ENCODE data around the gene FOXO3B.
"Not testable (repeated sequence)": the region's sequence is repeated elsewhere in the genome, so short reads cannot be mapped to it uniquely, and the experiment has no call there.

FOXO3B gene

DNA sequence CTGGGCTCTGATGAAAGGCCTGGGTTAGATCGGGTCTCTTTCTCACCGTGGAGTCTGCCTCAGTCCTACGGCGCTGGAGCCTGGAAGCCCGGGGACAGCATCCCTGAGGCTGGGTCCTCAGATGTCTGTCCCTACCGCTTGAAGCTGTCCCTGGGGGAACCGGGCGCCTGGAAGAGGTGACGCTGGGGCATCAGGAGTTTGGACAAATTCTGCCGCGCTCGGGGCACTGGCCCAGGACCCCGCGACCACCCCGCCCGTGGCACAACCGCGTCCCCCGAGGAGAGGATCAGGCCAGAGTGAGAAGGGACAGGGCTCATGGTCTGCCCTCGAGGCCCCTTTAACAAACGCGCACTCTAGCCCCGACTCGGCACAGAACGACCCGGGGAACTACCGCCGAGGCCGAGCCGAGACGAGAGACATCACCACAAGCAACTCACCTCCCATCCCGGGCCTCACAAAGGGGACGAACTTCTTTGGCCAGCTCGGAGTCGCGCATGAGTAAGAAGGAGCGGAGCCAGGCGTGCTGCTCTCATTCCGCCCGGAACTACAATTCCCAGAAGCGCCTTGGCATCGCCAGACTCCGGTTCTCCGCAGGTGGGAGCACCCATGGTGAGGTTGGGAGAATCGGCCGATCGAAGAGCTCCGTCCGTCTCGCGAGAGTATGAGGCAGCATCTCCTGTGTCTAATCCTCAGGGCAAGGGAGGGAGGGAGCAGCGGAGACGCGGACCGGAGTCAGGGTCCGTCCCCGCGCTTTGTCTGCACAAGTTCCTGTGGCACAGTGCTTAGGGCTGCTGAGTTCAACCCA is at the start of gene FOXO3B:
TSS of gene FOXO3B (minus strand) at position 548 of the 805 bp plus-strand sequence. CDS start 663 bp downstream, outside the sequence.
- in situ Hi-C loops (cut with MboI; ENCODE audit: low sequenced_read_pairs), result not testable (repeated sequence)

DNA sequence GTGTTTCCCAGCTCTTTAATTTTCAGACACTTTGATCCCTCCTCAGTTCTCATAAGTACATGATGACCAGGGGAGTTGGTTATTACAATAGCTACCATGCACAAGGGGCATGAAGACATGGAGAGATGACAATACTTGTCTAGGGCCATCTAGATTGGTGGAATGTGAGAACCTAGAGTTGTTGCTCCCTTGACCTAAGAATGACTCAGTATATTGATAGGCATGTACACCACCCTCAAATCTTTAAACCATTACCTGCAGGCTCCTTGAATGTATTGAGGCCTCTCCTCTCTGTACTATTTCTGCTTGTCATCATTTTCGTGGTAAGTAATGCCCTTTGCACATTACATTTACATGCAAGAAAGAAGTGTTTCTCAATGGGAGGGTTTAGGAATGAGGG is 41.4 kb upstream of the FOXO3B start:
- in situ Hi-C loops (cut with MboI; ENCODE audit: low sequenced_read_pairs), result not testable (repeated sequence)

DNA sequence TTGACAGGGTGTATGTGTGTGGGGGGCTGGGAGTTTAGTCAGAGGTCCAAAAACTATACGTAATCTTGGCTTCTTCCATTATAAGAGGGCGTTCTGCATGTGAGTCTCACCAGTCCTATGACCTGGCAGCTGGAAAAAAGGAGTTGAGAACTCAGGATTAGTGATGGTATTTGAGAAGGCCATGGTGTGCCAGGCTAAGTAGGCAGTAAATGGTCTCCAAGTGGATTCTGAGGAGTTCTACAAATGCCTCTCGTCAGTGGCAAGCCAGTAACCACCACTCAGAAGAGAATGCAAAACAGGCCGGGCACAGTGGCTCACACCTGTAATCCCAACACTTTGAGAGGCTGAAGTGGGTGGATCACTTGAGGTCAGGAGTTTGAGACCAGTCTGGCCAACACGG is 40.5 kb upstream of the FOXO3B start:
- in situ Hi-C loops (cut with MboI; ENCODE audit: low sequenced_read_pairs), result not testable (repeated sequence)

- in situ Hi-C loops (cut with MboI; ENCODE audit: low sequenced_read_pairs), result not testable (repeated sequence)
These were observed 39.8 kb upstream of the FOXO3B start for GRCh38 chr17:18721775-18722547.

- in situ Hi-C loops (cut with MboI; ENCODE audit: low sequenced_read_pairs), result not testable (repeated sequence)
These were observed 37.5 kb upstream of the FOXO3B start for GRCh38 chr17:18719428-18720110.

- in situ Hi-C loops (cut with MboI; ENCODE audit: low sequenced_read_pairs), result not testable (repeated sequence)
These were observed 36.7 kb upstream of the FOXO3B start for GRCh38 chr17:18718643-18719427.

DNA sequence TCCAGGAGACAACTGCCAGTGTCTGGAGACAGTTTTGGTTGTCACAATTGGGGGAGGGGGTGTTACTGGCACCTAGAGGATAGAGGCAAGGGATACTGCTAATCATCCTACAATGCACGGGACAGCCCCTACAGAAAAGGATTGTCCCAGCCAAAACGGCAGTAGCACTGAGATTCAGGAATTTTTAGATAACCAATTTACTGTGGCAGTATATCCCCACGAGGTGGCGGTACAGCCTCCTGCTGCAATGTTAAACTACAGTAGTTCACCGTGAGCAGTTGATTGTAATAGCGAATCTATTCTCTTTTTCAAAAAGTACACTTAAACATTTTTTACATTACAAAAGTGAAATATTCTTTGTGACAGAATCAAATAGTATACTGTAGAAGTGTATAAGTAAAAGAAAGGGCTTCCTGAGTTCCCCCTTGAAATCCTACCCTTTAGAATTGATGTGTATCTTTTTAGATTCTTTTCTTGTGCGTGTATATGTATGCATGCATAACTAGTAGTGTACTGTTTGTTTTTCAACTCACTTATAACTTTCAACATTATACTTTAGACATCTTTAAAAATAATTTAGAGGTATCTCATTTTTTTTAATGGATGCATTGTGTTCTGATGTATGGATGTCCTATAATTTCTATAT is 30.4 kb upstream of the FOXO3B start:
- in situ Hi-C loops (cut with MboI; ENCODE audit: low sequenced_read_pairs), result not testable (repeated sequence)

DNA sequence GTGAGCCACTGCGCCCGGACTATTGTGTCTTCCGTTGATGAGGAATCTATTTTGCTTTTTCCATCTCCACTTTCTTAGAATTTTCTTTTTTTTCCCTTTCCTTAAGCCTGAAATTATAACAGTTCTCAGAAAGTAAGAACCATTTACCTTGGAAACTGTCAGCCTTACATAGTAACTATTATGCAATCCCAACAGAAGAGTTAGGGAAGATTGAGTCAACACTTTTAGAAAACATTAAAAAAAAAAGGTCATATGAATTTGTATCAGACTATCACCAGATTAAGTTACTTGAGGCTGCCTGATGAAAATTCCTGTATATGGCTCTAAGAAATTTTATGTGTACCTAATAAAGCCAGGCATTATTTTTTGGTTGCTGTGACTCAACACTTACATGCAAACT is 26.1 kb upstream of the FOXO3B start:
- in situ Hi-C loops (cut with MboI; ENCODE audit: low sequenced_read_pairs), result not testable (repeated sequence)

DNA sequence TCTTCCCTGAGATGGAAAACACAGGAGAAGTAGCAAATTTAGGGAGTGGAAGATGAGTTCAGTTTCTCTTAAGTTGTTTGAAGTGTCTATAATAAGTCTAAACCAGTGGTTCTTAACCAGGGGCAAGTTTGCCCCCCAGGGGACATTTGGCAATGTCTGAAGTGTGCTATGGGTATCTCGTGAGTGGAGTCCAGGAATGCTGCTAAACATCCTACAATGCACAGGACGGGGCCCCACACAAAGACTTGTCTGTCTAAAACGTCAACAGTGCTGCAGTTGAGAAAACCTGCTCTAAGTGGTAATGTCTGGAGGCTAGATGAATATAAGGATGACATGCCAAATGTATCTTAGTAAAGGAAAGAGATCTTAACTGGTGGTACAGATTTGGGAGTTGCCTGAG is 23.8 kb upstream of the FOXO3B start:
- in situ Hi-C loops (cut with MboI; ENCODE audit: low sequenced_read_pairs), result not testable (repeated sequence)

DNA sequence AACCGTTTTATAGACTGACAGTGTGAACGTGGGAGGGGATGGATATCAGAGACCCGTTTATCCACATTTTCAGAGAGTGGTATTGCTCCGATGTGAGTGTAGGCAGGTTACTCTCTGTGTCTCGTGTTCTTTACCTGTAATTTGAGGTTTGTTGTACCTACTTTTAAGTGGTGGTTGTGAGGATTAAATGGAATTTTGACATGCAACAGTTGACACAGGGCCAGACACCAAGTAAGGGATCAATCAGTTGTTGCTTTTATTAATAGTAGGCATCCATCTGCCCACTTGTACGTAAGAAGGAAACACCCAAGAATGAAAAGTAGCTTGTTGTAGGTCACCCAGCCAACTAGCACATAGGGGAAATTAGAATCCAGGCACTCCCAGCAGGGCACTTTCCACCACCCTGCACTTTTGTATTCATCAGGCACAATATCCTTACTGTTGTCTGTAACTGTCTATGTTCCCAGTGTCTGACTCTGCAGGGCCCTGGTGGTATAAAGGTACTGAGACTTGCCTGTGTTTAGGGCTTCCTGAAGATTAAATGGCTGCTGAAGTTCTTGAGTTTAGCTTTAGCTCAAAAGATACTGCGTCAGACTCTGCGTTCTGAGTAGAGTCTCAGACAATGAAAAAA is 16.5 kb upstream of the FOXO3B start:
- in situ Hi-C loops (cut with MboI; ENCODE audit: low sequenced_read_pairs), result not testable (repeated sequence)

- in situ Hi-C loops (cut with MboI; ENCODE audit: low sequenced_read_pairs), result not testable (repeated sequence)
These were observed 13.0 kb upstream of the FOXO3B start for GRCh38 chr17:18695143-18695542.

DNA sequence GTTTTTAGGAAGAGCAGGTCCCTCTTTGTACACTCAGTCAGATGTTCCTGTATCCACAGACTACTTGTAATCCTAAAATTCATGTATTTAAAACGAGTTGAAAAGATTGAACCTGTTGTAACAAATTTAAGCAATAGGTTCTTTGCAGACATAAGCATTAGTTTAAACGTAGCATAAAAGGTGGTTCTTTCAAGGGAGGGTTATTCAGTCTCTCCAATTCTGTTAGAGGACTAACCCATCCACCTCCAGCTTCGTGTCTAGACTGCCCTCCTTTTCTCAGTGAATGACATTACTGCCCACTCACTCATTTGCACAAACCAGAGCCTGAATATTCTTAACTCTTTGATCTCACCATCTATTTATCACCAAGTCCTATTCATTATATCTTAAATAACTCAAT is 554 bp upstream of the FOXO3B start:
- in situ Hi-C loops (cut with MboI; ENCODE audit: low sequenced_read_pairs), result not testable (repeated sequence)

DNA sequence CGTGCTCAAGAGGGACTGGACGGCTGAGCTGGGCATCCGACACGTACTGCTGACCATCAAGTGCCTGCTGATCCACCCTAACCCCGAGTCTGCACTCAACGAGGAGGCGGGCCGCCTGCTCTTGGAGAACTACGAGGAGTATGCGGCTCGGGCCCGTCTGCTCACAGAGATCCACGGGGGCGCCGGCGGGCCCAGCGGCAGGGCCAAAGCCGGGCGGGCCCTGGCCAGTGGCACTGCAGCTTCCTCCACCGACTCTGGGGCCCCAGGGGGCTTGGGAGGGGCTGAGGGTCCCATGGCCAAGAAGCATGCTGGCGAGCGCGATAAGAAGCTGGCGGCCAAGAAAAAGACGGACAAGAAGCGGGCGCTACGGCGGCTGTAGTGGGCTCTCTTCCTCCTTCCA is 4.7 kb downstream of the FOXO3B start:
- in situ Hi-C loops (cut with MboI; ENCODE audit: low sequenced_read_pairs), result not testable (repeated sequence)

DNA sequence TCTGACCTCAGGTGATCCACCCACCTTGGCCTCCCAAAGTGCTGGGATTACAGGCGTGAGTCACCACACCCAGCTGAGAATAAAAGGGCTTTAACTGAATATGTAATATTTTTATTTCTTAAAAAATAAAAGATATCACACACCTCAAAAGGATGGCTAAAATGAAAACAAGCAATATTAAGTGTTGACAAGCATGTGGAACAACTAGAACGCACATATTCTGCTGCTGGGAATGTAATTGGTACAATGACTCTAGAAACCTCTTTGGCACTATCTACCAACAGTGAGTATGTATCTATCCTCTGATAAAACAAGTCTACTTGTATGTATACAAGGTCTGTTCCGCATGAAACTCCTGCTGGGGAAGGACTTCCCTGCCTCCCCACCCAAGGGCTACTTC is 5.2 kb downstream of the FOXO3B start:
- in situ Hi-C loops (cut with MboI; ENCODE audit: low sequenced_read_pairs), result not testable (repeated sequence)

DNA sequence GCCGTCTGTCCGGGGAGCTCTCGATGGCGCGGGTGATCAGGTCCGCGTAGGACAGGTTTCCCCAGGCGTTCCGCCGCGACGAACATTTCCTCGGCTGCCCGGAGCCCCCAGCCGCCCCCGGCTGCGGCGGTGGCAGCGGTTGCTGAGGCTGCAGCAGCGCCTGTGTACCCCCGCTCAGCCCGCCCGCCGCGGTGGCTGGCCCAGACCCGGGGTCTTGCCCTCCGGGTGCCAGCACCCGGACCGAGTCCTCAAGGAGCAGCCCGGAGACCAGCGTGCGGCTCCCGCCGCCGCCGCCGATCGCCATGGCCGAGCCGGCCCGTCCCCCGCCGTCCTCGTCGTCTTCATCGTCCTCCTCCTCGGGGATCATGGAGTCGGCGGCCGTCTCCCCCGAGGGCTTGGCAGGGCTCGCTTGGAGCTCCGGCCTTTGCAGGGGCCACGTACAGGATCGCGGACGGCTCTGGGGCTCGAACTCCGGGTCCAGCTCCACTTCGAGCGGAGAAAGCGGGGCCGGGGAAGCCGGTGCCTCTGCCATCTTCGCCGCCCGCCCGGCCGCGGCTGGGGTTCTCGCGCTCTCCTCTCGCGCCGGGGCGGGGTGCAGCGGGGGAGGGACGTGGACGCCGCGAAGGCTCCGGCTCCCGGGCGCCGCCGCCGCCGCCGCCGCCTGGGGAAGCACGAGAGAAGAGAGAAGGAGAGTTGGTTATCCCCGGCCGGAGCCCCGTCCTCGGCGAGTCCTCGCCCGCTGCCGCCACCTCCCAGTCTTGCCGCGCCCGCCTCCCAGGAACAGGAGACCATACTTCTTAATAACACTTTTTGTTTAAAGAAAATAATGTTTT is 9.5 kb downstream of the FOXO3B start:
- in situ Hi-C loops (cut with MboI; ENCODE audit: low sequenced_read_pairs), result not testable (repeated sequence)

DNA sequence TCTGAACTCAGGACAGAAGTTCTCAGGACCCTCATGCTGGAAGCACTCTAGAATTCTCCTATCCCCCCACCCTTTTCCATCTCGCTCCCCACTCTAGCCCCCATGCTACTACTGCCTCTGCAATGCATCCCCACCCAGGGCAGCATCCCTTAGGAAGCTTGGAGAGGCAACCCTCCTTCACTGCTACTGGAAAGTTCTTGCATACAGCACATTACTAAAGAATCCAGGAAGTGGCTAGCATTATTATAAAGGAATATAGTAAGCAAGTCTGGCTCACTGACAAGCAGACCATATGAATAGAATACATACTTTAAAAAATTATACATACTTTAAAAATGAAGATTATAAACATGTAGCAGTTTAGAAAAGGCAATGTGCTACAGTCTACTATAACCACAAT is 13.5 kb downstream of the FOXO3B start:
- in situ Hi-C loops (cut with MboI; ENCODE audit: low sequenced_read_pairs), result not testable (repeated sequence)

DNA sequence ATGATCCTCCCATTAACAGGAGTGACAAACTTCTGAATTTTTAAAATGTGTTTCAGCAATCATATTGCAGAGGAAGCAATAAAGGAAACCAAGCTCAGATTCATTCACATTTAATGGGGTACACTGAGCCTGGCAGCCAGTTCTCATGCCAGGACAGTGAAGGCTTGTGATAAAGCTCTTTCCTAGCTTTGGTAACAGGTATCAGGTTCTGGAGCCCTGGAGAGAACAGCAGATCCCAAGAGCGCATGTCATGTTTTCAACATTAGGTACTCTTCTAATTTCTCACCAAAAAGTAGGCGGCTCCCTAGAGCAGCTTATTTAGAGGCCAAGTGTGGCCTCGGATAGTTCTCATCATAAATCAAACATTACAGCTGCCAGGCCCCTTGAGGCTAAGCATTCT is 14.6 kb downstream of the FOXO3B start:
- in situ Hi-C loops (cut with MboI; ENCODE audit: low sequenced_read_pairs), result not testable (repeated sequence)

DNA sequence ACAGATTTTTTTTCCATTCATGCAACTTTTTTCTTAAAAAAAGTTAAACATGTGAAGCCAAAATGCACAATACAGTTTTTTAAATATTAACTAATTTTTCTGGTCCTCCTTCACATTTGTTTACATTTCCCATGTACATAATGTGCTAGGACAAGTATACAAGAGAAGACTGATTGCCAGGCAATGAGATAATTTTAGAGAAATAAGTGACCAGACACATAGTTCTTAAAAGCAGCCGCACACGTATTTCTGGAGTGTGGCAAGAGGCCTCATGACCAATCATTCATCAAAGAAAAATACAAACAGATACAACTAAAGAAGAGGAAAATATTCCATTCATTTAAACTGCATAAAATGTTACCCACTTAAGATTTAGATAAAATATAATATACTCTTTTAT is 15.8 kb downstream of the FOXO3B start:
- in situ Hi-C loops (cut with MboI; ENCODE audit: low sequenced_read_pairs), result not testable (repeated sequence)

Measured in HL-60/S4 treated with phorbol 12-myristate 13-acetate at 8.2 ng/mL for 4 days and 3 days (cell line).